ENCODE measurements around the gene CBLB. TPM values are rescaled to one million over a fixed set of nuclear protein-coding genes. Genes with fewer than 3 reads are reported as not detected.

Gene CBLB
- total RNA-seq, 2 experiments from 2014 or later, result 104 to 113 TPM

GRCh38 chr3:105774444-105775180, 94.2 kb downstream of the CBLB start:
- peaks cover 70% of the 10 kb centered on the region for H3K36me3 Mint-ChIP-seq (ENCODE audit: low read depth)

GRCh38 chr3:105773291-105773690, 95.5 kb downstream of the CBLB start:
- Mint-ChIP-seq H3K27ac (peak overlapping the region; percentile 56), H3K4me3 (no peak overlapping the region), H3K9me3 (peaks cover 8% of the 10 kb centered on the region), H3K27me3 (no peaks in the 10 kb centered on the region), H3K4me1 (ENCODE audit: low read depth) (peaks cover 89% of the 10 kb centered on the region), H3K36me3 (ENCODE audit: low read depth) (peaks cover 82% of the 10 kb centered on the region)
- ATAC-seq (peak; percentile 47), DNase-seq (no peak)
- POLR2A ChIA-PET, result interaction anchor here (1.2 to 1.6 kb wide), 3 partner anchors 8 to 20 kb away, joined by 3 to 5 read pairs (median 3); no protein-coding TSS in a partner anchor
- no peak for TF ChIP-seq CTCF (IDR thresholded peaks at IDR 0.05)
- intact Hi-C loops (cut with micrococcal nuclease), result no loop called here
- CTCF ChIA-PET, result no interaction called here

More at GRCh38 chr3:105774444-105775180, 94.2 kb downstream of the CBLB start:
- H3K4me3 Mint-ChIP-seq, result peak overlapping the region; percentile 10
- intact Hi-C loops (cut with micrococcal nuclease), result no loop called here
- no peak for TF ChIP-seq CTCF (IDR thresholded peaks at IDR 0.05)
- peaks cover 81% of the 10 kb centered on the region for H3K4me1 Mint-ChIP-seq (ENCODE audit: low read depth)
- ATAC-seq (peak; percentile 67), DNase-seq (no peak)
- CTCF ChIA-PET, result interaction anchor here (0.9 kb wide), 1 partner anchor 10 kb away, joined by 3 read pairs; no protein-coding TSS in a partner anchor
- peak overlapping the region; percentile 84 for H3K27ac Mint-ChIP-seq
- peaks cover 6% of the 10 kb centered on the region for H3K9me3 Mint-ChIP-seq
- no peaks in the 10 kb centered on the region for H3K27me3 Mint-ChIP-seq
- POLR2A ChIA-PET, result interaction anchor here (1.3 to 1.6 kb wide), 2 partner anchors 12 to 19 kb away, joined by 3 read pairs; no protein-coding TSS in a partner anchor

- CTCF ChIA-PET, result no interaction called here
- no peak for TF ChIP-seq CTCF (IDR thresholded peaks at IDR 0.05)
- H3K36me3 Mint-ChIP-seq (ENCODE audit: low read depth), result peaks cover 83% of the 10 kb centered on the region
- no peak overlapping the region for H3K4me3 Mint-ChIP-seq
- ATAC-seq (no peak), DNase-seq (no peak)
- H3K27ac Mint-ChIP-seq, result peak overlapping the region; percentile 5
- POLR2A ChIA-PET, result interaction anchor here (0.7 to 1.2 kb wide), 2 partner anchors 8 to 16 kb away, joined by 3 to 5 read pairs; no protein-coding TSS in a partner anchor
- intact Hi-C loops (cut with micrococcal nuclease), result no loop called here
- H3K9me3 Mint-ChIP-seq, result peaks cover 8% of the 10 kb centered on the region
- H3K4me1 Mint-ChIP-seq (ENCODE audit: low read depth), result peaks cover 89% of the 10 kb centered on the region
- H3K27me3 Mint-ChIP-seq, result no peaks in the 10 kb centered on the region
Observed at GRCh38 chr3:105772635-105773034, 96.2 kb downstream of the CBLB start.

GRCh38 chr3:105771392-105771791, 97.4 kb downstream of the CBLB start:
- CTCF ChIA-PET, result interaction anchor here (0.8 kb wide), 1 partner anchor 9 kb away, joined by 3 read pairs; no protein-coding TSS in a partner anchor
- intact Hi-C loops (cut with micrococcal nuclease), result no loop called here
- no peak for TF ChIP-seq CTCF (IDR thresholded peaks at IDR 0.05)

GRCh38 chr3:105770410-105770809, 98.4 kb downstream of the CBLB start:
- H3K9me3 Mint-ChIP-seq, result peaks cover 5% of the 10 kb centered on the region
- H3K27ac Mint-ChIP-seq, result peak overlapping the region; percentile 69
- H3K36me3 Mint-ChIP-seq (ENCODE audit: low read depth), result peaks cover 78% of the 10 kb centered on the region
- ATAC-seq, result no peak
- CTCF ChIA-PET, result interaction anchor here (0.8 kb wide), 2 partner anchors 10 kb away, joined by 3 read pairs; no protein-coding TSS in a partner anchor
- TF ChIP-seq CTCF (IDR thresholded peaks at IDR 0.05), result no peak
- H3K4me1 Mint-ChIP-seq (ENCODE audit: low read depth), result peaks cover 90% of the 10 kb centered on the region
- no peaks in the 10 kb centered on the region for H3K27me3 Mint-ChIP-seq
- H3K4me3 Mint-ChIP-seq, result no peak overlapping the region
- POLR2A ChIA-PET, result no interaction called here
- intact Hi-C loops (cut with micrococcal nuclease), result no loop called here
- DNase-seq, result no peak

More at GRCh38 chr3:105771392-105771791, 97.4 kb downstream of the CBLB start:
- Mint-ChIP-seq H3K4me1 (ENCODE audit: low read depth) (peaks cover 87% of the 10 kb centered on the region), H3K4me3 (no peak overlapping the region), H3K27me3 (no peaks in the 10 kb centered on the region), H3K36me3 (ENCODE audit: low read depth) (peaks cover 74% of the 10 kb centered on the region), H3K27ac (peak overlapping the region; percentile 73), H3K9me3 (peaks cover 5% of the 10 kb centered on the region)
- POLR2A ChIA-PET, result no interaction called here
- no peak for DNase-seq
- ATAC-seq, result no peak

Measured in activated CD8-positive, alpha-beta T cell treated with anti-CD3 and anti-CD28 coated beads for 36 hours (primary cell).